NCI-H2227 (cell line): ENCODE measurements around the gene SFI1.
"Not testable (repeated sequence)": the region's sequence is repeated elsewhere in the genome, so short reads cannot be mapped to it uniquely, and the experiment has no call there.

Experiments
- DNase-seq: peaks from one replicate; lab custom pipeline; 2025; ENCODE audit not compliant: unreplicated experiment; lab: John Stamatoyannopoulos, UW

SFI1 gene

DNA sequence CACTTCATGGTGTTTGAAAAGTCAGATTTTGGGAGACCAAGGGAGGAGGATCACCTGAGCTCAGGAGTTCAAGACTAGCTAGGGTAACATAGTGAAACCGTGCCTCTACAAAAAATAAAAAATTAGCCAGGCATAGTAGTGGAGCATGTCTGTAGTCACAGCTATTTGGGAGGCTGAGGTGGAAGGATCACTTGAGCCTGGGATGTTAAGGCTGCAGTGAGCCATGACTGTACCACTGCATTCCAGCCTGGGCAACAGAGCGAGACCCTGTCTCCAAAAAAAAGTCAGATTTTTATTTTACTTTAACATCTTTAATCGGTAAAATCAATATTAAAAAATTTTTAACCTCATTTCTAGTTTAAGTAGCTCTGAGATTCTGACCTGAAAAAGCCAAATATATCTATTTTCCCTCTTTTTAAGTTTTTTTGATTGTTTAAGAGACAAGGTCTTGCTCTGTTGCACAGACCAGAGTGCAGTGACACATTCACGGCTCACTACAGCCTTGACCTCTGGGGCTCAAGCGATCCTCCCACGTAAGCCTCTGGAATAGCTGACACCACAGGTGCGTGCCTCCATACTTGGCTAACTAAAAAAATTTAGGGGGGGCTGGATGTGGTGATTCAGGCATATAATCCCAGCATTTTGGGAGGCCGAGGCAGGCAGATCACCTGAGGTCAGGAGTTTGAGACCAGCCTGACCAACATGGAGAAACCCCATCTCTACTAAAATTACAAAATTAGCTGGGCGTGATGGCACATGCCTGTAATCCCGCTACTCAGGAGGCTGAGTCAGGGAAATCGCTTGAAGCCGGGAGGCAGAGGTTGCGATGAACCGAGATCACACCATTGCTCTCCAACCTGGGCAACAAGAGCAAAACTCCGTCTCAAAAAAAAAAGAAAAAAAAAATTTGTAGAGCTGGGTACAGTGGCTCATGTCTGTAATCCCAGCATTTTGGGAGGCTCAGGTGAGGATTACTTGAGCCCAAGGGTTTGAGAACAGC is 48.4 kb downstream of the SFI1 start:
- DNase-seq, result no peak

DNA sequence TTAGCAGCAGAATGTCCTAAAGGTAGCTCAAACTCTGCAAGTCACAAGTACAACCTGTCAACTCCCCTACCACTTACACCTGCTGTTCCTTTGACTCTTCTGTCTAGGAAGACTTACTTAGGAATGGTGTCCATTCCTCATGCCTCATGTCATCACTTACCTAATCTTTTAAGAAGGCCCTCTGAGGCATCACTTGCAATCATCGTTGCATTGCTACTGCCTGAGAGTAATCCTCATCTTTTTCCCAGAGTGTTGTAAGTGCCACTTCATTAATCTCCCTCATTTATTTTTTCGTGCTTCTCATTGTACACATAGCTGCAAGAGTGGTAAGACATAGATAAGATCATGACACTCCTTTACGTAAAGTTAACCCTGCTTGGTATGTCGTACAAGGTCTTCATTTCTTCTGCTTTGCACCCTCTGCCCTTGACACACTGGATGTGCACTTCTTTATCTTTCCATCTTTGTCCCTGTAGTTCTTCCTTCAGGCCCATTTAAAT is 54.6 kb downstream of the SFI1 start:
- DNase-seq, result no peak

DNA sequence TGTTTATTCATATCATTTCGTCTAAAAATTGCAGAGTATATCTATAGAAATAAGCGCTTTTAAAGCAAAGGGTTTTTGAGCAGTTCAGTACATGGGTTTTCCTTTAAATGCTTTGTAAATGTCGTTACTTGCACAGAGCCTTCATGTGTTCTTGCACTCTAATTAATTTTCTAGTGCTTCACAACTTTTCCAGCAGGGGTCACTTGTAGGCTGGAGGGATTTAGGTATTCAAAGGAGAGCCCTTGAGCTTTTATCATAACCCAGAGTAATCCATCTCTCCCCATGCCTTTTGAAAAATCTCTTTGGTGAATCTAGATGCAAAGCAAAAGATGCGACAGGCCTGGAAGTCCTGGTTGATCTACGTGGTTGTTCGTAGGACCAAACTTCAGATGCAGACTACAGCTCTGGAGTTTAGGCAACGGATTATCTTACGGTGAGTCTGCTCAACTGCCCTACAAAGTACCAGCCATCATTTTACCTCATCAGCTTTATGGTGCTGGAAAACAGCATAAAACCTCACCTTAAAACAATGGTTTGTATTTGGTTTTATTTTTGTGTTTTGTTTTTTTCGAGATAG is 60.4 kb downstream of the SFI1 start:
- peak; percentile 22 for DNase-seq

DNA sequence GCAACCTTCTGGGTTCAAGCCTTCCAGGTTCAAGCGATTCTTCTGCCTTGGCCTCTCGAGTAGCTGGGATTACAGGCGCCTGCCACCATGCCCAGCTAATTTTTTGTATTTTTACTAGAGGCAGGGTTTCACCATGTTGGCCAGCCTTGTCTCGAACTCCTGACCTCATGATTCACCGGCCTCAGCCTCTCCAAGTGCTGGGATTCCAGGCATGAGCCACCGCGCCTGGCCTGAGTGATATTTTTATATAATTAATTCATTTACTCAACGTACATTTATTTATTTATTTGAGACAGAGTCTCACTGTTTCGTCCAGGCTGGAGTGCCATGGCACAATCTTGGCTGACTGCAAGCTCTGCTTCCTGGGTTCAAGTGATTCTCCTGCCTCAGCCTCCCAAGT is 62.2 kb downstream of the SFI1 start:
- DNase-seq, result not testable (repeated sequence)

DNA sequence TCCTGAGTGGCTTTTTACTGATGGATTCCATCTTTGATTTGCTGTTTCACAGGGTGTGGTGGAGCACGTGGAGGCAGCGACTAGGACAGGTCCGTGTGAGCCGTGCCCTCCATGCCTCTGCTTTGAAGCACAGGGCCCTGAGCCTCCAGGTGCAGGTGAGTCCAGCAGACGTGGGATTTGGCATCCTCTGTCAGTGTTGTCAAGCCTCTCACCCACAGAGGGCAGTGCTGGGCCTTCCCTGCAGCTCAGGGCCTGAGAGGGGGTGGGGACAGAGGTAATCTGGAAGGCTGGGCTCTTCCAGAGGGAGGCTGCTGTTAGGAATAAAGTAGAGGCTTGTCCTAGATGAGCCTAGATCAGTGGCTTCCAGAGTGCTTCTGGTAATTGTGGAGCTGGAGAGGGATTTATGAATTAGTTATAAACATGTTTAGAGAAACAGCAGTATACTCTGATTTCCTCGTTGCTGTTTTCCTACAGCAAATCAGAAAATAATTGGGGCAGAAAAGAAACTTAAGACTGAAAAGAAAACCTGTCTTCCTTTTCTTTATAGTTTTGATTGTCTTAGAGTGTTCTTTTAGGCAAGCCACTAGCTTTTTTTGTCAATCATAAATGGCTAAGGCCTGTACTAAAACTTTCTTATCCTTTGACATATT is 65.0 kb downstream of the SFI1 start:
- DNase-seq, result peak; percentile 74

DNA sequence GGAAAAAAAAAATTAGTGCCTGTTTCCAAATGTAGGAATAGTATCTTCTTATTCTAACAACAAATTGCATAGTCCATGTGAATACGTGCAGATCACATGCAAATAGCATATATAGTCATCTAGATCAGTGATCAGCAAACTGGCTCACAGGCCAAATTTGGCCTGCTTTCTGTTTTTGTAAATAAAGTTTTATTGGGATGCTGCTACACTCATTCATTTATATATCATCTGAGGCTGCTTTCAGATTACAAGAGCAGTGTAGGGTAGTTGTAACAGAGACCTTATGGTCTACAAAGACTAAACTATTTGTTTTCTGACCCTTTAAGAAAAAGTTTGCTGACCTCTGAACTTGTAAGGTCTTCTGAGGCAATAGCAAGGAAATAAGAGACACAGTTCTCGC is 65.6 kb downstream of the SFI1 start:
- DNase-seq, result no peak

DNA sequence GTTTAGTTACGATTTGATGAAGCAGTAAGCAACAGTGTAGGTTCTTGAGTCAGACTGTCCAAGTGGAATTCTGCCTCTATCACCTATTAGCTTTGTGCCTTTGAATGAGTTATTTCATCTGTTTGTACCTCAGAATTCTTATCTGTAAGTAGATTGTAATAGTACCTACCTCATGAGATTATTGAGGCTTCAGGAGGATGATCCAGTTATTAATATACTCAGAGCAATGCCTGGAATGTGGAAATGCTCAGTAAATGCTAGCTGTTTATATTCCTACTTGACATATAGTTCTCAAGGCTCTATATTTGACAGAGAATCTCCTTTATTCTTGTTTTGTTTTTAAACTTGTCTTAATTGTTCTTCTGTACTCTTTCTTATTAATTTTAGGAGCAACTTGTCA is 70.1 kb downstream of the SFI1 start:
- DNase-seq, result no peak

DNA sequence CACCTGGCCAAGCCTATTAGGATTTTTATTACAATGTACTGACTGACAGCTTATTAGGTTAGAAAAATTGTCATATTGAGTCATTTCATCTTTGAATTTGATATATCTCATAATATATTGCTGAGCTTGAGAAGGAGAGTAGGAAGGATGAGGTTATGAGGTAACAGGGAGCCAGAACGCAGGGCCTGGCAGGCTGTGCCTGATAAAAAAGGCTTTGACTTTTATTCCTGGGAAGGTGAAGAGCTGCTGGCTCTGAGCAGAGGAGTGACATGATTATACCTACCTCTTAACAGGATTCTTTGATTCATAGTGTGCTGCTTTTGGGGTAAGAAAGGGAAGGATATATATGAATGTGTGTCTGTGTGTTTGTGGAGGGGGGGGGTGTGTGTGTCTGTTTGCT is 70.9 kb downstream of the SFI1 start:
- no peak for DNase-seq

DNA sequence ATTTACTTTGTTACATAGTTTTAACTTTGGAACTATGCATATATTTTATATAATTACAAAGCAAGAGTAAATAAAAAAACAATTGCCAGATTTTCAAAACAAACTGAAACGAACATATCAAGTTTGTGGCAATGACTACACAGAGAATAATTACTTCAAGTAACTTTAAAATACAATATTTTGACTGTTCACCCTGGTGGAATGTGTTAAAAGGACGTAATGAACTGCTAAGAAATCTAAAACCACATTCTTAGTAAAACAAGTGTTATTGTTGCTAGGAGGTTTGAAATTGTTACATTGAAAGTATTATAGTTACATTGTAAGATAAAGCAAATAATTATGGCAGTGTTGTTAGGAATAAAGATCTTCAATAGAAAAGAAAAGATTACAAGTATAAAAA is 71.4 kb downstream of the SFI1 start:
- DNase-seq, result no peak

DNA sequence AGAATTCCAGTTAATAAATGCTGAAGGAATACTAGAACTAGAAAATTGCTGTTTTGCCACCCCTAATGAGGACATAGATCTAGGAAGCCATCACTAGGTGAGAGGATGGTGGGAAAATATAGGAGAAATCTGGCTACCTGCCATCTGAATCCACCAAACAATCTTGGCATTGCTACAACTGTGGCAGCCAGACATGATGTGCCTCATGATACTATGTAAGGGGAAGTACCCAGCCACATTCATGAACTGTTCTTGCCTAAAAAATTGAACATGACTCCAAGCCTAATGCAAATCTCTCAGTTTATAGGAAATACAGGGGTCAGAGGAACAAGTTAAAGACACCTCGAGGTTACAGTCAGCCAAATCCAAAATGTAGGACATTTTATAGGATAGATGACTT is 72.8 kb downstream of the SFI1 start:
- DNase-seq, result no peak

DNA sequence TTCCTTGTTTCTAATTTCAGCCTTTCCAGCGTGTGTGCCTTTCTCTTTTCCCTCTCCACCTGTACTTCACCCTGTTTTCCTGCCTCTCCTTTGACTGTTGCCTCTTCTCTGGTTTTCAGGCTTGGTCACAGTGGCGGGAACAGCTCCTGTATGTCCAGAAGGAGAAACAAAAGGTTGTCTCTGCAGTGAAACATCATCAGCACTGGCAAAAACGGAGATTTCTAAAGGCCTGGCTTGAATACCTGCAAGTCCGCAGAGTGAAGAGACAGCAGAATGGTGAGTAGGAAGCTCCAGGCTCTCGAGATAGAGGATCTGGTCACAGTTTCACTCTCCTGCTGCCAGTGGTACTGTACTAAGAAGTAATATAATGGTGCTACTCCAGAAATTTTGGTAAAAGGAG is 76.6 kb downstream of the SFI1 start:
- DNase-seq, result no peak

DNA sequence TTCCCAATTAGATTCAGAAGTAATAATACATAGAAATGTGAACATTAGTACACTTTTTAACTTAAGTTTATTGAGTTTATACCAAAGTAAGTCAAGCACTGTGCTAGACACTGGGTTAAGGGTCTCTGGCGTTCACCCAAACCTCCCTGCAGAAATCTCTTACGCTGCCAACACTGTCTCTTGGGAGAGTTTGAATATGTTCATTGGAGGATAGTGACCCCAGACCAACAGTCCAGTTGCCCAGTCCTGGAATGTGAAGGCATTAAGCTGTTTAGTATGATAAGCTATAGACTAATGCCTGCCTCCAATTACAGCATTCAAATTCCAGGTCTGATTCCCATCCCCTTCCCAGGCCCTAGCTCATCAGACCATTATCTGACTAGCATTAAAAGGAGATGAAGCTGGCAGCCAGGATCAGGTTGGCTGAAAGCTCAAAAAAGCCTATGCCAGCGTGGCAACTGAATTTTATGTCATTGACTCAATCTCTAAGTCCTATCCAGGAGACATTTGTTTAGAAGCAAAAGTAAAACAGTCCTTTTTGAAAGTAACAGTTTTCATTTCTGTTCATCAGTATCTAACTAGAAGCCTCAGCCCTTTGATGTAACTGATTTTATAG is 77.8 kb downstream of the SFI1 start:
- DNase-seq, result no peak

DNA sequence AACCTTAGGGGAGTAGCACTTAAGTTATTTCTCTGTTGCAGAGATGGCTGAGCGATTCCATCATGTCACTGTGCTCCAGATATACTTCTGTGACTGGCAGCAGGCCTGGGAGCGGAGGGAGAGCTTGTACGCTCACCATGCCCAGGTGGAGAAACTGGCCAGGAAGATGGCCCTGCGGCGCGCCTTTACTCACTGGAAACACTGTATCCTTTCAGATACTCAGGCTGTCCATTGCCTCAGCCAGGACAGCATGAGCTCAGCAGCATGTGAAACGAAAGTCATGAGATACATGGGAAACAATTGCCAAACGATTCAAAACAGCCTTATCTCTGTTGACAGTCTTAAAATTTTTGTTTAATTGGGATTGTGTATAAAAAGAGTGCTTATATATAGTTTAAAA is 78.9 kb downstream of the SFI1 start:
- DNase-seq, result no peak

DNA sequence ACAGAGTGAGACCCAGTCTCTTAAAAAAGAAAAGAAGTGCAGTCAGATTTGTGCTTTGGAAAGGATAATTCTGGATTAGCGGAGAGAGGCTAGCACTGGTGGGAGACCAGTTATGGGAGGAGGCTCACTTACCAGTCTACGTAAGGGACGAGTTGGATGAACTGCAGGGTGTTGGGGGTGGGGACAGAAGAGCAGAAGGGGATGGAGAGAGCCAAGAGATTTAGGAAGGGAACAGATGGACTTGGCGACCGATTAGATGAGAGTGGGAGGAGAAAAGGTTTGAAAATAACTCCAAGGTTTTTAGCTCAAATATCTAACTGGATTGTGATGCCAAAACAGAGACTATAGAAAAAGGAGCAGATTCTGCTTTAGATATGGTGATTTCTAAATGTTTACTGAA is 81.4 kb downstream of the SFI1 start:
- no peak for DNase-seq

DNA sequence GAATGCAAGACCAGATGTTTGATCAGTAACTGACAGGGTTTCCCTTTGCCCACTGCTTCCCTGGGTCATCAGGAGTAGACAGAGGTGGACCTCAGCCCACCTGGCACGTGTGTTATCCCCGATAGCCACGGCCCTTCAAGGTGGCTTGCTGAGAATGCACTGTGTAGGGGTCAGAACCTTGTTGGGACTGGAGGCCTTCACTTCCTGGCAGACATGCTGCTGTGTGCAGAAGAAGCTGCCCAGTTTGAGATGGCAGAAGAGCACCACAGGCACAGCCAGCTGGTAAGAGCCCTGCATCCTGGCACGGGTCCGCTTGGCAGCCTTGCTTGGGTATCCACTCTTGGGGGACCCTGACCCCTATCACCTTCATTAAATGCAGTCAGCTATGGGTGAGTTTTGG is 81.8 kb downstream of the SFI1 start:
- DNase-seq, result no peak

DNA sequence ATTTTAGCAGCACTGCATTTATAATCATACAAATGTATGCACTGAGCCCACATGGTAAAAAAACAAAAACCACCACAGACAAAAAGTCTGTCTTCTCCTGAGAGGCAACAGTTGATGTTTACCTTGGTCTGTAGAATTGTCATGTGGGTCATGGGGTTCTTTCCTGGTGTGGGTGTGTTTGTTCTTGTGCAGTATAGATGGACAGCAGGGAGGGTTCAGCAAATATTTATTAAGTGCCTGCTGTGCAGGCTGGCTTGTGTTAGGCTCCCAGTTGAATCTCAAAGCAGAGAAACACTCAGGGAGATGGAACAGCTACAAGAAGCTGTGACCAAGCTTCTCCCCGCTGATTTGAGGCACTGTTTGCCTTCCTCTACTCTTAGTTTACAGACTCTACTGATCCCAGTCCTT is 83.5 kb downstream of the SFI1 start:
- DNase-seq, result no peak

DNA sequence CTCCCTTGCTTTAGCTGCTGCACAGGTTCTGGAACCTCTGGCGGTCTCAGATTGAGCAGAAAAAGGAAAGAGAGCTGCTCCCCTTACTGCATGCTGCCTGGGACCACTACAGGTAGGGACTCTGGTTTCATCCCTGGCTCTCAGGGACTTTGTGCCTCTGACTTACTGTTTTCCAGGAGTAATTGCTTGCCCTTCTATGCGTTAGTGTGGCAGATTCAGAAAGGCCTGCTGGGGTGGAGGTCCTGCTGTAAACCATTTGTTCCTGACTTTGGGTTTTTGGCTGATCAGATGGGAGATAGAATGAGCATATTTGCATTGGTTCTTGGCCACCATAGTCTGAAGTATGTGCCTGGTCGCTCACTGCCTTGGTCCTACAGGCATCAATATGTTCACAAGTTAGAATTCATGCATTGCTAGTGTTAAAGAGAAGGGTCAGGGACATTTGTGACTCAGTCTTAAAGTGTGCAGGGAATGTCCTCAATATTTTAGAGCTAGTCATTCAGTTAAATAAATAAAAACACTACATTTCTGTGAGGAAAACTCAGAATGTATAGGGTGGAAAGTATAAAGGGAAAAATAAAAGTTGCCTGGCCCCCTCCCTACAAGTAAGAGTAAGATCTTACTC is 87.6 kb downstream of the SFI1 start:
- no peak for DNase-seq

DNA sequence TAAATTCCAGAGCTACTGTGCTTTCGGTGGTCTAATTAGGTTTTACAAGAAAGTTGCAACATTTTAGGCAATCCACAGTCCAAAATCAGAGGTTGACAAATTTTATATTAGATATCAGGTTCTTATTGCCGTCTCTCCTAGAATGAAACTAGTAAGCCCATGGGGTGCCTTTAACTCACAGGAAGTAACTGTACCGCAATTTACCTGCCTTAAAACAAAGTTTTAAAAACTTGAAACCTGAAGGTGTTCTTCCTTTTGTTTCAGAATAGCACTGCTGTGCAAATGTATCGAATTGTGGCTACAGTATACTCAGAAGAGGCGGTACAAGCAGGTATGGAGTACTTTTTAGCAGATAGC is 88.4 kb downstream of the SFI1 start:
- no peak for DNase-seq

DNA sequence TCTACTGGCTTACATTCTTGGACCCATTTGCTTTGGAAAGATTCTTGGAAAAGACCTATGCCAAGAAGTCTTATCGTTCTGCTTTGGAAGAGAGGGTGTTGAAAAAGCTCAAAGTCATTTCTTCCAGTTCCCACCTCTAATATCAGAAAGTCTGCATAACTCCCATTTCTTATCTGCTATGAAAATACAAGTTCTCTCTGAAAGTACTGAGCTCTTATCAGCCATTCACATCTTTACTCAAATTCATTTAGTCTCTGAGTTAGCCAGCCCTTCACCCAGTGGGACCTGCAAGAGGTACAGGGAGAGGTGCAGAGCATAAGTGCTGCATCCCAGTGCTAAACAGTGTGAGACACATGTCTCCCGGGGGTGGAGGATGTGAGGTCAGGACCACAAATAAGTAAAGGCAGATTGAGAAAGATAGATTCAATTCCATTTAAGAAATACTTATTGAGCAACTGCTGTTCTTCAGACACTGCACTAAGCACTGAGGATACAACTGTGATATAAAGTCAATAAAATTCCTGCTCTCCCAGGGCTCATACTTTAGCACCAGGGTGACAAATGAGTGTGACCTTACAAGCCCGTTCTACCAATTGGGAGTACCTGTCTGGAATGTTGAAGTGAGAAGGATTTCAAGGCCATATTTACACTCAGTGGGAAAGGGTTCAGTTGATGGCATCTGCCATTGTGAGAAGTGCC is 89.0 kb downstream of the SFI1 start:
- DNase-seq, result no peak

DNA sequence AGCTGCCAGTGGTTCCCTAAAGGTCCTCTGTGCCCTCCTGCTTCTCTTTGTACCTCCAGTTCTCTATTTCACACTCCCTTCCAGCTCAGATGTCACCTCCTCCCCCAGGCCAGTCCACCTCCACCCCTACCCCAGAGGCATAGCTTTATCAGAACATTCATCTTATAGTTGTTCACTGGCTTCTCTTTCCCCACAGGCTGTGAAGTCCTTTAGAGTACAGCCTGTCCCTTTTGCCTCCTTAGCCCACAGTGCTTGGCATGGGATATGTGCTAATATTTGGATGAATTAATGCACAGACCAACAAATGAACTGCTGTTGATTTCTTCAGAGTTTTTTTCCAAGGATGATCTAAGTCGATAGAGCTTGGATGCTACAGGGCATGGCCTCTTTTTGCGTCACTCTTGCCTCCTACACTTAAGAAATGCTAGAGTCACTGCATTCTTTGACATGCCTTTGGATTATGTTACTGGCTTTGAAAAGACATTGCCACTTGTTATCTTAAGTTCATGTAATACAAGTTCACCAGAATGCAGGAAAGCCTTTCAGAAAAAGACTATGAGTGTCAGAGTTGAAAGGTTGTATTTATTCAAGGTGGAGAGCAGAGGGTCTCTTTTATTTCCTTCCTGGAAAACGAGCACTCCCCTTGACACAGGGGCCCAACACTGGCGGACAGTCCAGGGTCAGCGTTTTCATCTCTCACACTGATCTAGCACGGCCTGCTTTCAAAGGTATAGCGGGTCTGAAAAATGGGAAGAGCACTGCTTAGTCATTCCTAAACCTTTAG is 90.0 kb downstream of the SFI1 start:
- DNase-seq, result no peak
